Measurements from ENCODE around the gene DNHD1. TPM values are rescaled to one million over a fixed set of nuclear protein-coding genes. Genes with fewer than 3 reads are reported as not detected.
A peak's percentile ranks its signal among the peaks of the same experiment; 100 is the strongest.

DNHD1 gene
- total RNA-seq: 5.5 TPM
- long read RNA-seq, partial matches to known transcripts: 0 of 10 reads
- long read RNA-seq, other reads (novel, unspliced or antisense): 10 of 10 reads

GRCh38 chr11:6497069-6497839 lies at the start of gene DNHD1:
Gene DNHD1, plus strand, starts transcription at chr11:6497280. Its CDS starts 936 bp downstream, at chr11:6498216.
- intact Hi-C loops (cut with micrococcal nuclease): no loop called here
- ATAC-seq (peak; percentile 72), DNase-seq (peak; percentile 49)

GRCh38 chr11:6448574-6448973 lies 48.5 kb upstream of the DNHD1 start:
- intact Hi-C loops (cut with micrococcal nuclease): no loop called here
- ATAC-seq (no peak), DNase-seq (no peak)

- DNase-seq (no peak), ATAC-seq (peak; percentile 37)
- intact Hi-C loops (cut with micrococcal nuclease): no loop called here
Observed at GRCh38 chr11:6452219-6452618, 44.9 kb upstream of the DNHD1 start.

- DNase-seq (no peak), ATAC-seq (no peak)
- intact Hi-C loops (cut with micrococcal nuclease): no loop called here
Observed at GRCh38 chr11:6453152-6453551, 43.9 kb upstream of the DNHD1 start.

- intact Hi-C loops (cut with micrococcal nuclease): no loop called here
- DNase-seq (no peak), ATAC-seq (no peak)
Observed at GRCh38 chr11:6455070-6455469, 42.0 kb upstream of the DNHD1 start.

- DNase-seq: no peak
- intact Hi-C loops (cut with micrococcal nuclease): no loop called here
- no peak for ATAC-seq
Observed at GRCh38 chr11:6456361-6457073, 40.6 kb upstream of the DNHD1 start.

- ATAC-seq: no peak
- intact Hi-C loops (cut with micrococcal nuclease): no loop called here
Observed at GRCh38 chr11:6457581-6458320, 39.3 kb upstream of the DNHD1 start.

GRCh38 chr11:6458352-6459098 lies 38.6 kb upstream of the DNHD1 start:
- intact Hi-C loops (cut with micrococcal nuclease): no loop called here
- ATAC-seq: no peak
- no peak for DNase-seq

More at GRCh38 chr11:6457581-6458320, 39.3 kb upstream of the DNHD1 start:
- DNase-seq: no peak

GRCh38 chr11:6459099-6459450 lies 38.0 kb upstream of the DNHD1 start:
- DNase-seq (no peak), ATAC-seq (no peak)
- intact Hi-C loops (cut with micrococcal nuclease): no loop called here

- DNase-seq: peak; percentile 90
- intact Hi-C loops (cut with micrococcal nuclease): no loop called here
- peak; percentile 83 for ATAC-seq
Observed at GRCh38 chr11:6468712-6469495, 28.2 kb upstream of the DNHD1 start.

- intact Hi-C loops (cut with micrococcal nuclease): no loop called here
- ATAC-seq (no peak), DNase-seq (no peak)
Observed at GRCh38 chr11:6469599-6469998, 27.5 kb upstream of the DNHD1 start.

GRCh38 chr11:6472934-6473333 lies 24.1 kb upstream of the DNHD1 start:
- no peak for DNase-seq
- intact Hi-C loops (cut with micrococcal nuclease): no loop called here

GRCh38 chr11:6473451-6474412 lies 23.3 kb upstream of the DNHD1 start, which contains the start of gene TRIM3:
Gene TRIM3, minus strand, starts transcription at chr11:6473941. Its CDS starts 8,246 bp downstream, at chr11:6465695.
- intact Hi-C loops (cut with micrococcal nuclease): no loop called here
- ATAC-seq: peak; percentile 94
- DNase-seq: peak; percentile 97

More at GRCh38 chr11:6472934-6473333, 24.1 kb upstream of the DNHD1 start:
- no peak for ATAC-seq

GRCh38 chr11:6474413-6474792 lies 22.7 kb upstream of the DNHD1 start:
- intact Hi-C loops (cut with micrococcal nuclease): no loop called here
- ATAC-seq (no peak), DNase-seq (no peak)

GRCh38 chr11:6474806-6475500 lies 22.1 kb upstream of the DNHD1 start:
- ATAC-seq (no peak), DNase-seq (no peak)
- intact Hi-C loops (cut with micrococcal nuclease): no loop called here

- DNase-seq (no peak), ATAC-seq (no peak)
- intact Hi-C loops (cut with micrococcal nuclease): no loop called here
Observed at GRCh38 chr11:6475936-6476335, 21.1 kb upstream of the DNHD1 start.

- ATAC-seq: no peak
- intact Hi-C loops (cut with micrococcal nuclease): no loop called here
Observed at GRCh38 chr11:6476571-6476970, 20.5 kb upstream of the DNHD1 start.

More at GRCh38 chr11:6476571-6476970, 20.5 kb upstream of the DNHD1 start:
- DNase-seq: no peak
